ENCODE results near the gene TXNRD2.

GRCh38 chr22:19895160-19895849, 46.3 kb downstream of the TXNRD2 start:
- TF ChIP-seq EZH2 (IDR thresholded peaks at IDR 0.05; ENCODE audit: low read depth) (no peak), CTCF (conservative IDR thresholded peaks at IDR 0.05) (no peak)

Data from PC-9 (cell line).